NCI-H146 (cell line): ENCODE results near the gene NOPCHAP1.
"Not testable (repeated sequence)": the region's sequence is repeated elsewhere in the genome, so short reads cannot be mapped to it uniquely, and the experiment has no call there.

Experiments
- DNase-seq: peaks from one replicate; lab custom pipeline; 2025; lab: John Stamatoyannopoulos, UW

The NOPCHAP1 gene, protein sequence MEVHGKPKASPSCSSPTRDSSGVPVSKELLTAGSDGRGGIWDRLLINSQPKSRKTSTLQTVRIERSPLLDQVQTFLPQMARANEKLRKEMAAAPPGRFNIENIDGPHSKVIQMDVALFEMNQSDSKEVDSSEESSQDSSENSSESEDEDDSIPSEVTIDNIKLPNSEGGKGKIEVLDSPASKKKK

DNA sequence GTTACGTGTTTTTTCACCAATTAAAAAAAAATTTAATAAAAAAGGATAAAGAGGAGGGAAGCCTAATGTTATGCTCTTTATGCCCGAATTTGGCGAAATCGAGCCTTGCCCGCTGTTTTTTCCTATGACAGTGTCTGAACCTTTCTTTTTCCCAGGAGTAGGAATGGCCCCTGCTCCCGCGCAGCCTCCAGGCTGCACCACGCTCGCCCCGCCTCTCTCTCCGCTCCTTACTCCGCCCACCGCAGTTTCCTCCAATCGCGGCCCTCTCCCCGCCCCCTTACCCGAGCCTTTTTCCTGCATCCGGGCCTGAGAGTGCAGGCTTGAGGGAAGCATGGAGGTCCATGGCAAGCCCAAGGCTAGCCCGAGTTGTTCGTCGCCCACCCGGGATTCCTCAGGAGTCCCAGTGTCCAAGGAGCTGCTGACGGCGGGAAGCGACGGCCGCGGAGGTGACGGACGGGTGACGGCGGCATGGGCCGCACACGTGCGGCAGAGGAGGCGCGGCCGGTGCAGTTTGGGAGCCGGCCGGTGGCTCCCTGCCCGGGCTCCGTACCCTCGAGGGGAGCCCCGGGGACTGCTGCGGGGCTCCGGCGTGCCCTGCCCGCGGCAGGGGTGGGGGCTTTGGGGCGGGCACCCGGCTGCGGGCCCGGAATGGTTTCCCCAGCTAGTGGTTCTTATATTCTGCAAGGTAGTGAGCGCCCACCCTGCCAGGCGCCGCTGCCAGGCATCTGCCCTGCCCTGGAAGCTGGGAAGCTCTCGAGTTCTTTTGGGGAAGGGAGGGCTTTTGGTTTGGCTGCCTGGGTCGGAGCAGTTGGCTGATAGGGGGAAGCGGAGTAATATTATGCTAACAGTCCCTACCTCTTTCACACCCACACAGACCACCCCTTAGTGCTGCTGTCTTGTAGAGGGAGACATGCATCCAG lies at the start of gene NOPCHAP1:
NOPCHAP1 (plus strand) TSS at position 295 of the 920 bp plus-strand sequence; CDS start at position 332, 37 bp downstream.
- peak; percentile 94 for DNase-seq

DNA sequence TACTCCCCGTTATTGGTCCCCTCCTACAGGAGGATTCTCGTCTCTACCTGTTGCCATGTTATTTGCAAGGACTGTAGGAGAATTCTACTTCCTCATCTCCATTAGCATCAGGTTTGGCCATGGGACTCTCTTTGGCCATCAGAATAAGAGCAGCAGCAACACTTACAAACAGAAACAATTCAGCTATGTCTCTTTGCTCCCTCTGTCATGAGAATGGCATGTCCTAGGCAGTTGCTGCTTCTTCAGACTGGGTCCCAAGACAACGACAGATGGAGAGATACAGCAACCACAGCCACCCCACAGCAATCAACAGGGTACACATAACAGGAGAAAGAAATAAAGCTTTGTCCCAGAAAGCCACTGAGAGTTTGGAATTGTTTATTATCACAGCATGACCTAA lies 47.7 kb upstream of the NOPCHAP1 start:
- DNase-seq: no peak

DNA sequence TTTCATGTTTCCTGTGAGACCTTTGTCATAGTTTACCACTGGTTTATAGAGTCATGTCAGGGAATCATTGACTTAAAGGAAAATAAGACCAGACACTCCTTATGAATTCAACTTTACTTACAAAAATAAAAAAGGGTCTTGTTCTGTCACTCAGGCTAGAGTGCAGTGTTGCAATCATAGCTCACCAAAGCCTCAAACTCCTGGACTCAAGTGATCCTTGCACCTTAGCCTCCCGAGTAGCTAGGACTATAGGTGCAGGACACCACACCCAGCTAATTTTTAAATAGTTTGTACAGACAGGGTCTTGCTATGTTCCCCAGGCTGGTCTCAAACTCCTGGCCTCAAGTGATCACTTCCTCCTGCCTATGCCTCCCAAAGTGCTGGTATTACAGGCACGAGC lies 47.0 kb upstream of the NOPCHAP1 start:
- DNase-seq: no peak

DNA sequence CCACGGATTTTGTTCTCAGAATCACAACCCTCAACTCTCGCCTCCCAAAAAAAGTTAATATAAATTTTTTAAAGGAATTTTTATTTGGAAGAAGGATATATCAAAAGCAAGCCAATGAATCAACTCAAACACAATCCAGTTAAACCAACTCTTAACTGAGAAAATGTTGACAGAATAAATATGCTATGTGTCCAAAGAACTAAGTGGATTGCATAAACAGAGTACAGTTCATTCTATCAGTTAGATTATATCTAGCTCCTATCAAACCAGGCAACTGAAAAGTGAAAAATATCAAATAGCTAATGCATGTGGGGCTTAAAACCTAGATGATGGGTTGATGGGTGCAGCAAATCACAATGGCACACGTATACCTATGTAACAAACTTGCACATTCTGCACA lies 44.7 kb upstream of the NOPCHAP1 start:
- no peak for DNase-seq

DNA sequence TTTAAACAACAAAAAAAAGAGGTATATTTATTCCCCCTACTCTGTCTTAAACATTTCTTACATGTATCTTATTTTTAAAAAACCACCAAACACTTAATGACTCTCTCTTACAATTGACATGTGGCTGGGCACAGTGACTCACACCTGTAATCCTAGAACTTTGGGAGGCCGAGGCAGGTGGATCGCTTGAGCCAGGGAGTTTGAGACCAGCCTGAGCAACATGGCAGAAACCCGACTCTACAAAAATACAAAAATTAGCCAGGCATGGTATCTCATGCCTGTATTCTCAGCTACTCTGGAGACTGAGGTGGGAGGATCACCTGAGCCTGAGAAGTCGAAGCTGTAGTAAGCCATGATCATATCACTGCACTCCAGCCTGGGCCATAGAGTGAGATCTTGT lies 44.0 kb upstream of the NOPCHAP1 start:
- no peak for DNase-seq

DNA sequence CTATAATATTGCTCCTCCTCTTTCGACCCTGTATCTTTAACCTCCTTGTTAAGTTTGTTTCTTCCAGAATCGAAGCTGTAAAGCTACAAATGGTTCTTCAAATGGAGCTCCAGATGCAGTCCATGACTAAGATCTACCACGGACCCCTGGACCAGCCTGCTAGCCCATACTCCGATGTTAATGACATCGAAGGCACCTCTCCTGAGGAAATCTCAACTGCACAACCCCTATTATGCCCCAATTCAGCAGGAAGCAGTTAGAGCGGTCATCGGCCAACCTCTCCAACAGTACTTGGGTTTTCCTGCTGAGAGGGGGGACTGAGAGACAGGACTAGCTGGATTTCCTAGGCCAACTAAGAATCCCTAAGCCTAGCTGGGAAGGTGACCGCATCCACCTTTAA lies 42.7 kb upstream of the NOPCHAP1 start:
- not testable (repeated sequence) for DNase-seq

DNA sequence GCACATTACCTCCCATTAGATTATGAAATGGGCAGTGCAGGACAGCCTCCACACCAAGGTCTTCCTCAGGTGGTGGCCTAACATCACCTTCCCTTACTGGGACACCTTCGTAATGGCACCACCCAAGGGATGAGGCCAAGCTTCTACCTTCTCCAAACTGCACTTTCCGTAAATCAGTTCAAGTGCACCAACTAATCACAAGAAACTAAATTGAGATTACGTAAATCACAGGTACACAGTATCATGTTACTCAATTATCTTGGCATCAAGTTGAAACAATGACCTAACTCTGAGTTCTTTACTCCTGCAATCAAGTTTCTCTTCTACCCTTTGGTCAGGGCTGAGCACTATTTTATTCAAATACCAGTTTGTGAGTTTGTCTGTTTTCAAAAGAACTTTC lies 41.9 kb upstream of the NOPCHAP1 start:
- DNase-seq: no peak

DNA sequence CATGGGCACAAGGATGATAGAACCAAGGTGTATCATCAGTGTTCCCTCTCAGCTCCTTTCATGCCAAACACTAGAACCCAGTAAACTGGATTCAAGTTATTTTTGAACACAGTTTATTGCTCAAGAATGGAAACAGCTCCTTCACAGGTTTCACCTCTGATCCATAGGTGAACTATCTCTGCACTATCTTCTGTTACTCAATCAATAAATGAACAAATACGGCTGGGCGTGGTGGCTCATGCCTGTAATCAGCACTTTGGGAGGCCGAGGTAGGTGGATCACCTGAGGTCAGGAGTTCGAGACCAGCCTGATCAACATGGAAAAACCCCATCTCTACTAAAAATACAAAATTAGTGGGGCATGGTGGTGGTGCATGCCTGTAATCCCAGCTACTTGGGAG lies 37.4 kb upstream of the NOPCHAP1 start:
- DNase-seq: not testable (repeated sequence)

DNA sequence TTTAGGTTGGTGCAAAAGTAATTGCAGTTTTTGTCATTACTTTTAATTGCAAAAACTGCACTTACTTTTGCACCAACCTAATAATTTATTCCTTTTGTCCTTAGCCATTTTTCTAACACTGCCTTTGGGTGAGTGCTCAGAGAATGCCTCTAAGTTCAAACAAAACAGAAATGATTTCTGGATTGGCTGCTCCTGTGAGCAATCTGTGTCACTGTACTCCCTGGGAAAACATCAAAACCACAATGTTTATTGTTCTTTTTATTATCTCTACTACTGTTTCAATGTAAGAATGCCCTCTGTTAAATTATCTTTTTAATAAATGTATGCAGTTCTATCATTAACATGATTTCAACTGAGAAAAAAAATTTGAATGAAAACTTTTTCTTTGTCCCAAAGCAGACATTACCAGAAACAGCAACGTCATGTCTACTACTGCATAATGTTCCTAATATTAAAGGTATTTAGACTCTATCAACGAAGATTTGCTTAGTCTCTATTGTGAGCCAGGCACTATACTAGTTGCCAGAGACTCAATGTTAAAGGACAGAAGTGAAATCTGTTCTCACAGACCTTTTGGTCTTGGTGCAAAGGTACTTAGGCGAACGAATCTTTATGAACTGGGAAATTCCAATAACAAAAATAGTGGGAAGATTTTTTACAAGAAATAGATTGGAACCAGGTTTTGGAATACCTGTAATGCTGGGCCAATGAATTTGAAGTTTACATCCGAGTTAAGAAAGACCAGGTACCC lies 34.2 kb upstream of the NOPCHAP1 start:
- DNase-seq: no peak

DNA sequence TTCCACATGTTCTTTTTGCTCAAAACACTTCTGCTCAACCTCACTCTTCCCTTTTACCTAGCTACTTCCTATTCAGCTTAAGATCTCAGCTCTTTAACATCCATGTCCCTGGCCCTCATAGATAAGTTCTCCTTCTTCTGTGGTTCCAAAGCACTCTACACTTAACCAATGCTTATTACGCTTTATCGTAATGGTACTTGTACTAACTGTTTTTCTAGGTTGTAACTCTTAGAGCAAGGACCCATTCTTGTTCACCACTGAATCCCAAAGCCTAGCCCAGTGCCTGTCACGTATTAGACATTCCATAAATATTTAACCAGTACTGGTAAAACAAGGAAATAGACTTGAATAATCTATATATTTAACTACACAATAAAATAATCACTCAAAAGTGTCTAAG lies 33.3 kb upstream of the NOPCHAP1 start:
- DNase-seq: no peak

DNA sequence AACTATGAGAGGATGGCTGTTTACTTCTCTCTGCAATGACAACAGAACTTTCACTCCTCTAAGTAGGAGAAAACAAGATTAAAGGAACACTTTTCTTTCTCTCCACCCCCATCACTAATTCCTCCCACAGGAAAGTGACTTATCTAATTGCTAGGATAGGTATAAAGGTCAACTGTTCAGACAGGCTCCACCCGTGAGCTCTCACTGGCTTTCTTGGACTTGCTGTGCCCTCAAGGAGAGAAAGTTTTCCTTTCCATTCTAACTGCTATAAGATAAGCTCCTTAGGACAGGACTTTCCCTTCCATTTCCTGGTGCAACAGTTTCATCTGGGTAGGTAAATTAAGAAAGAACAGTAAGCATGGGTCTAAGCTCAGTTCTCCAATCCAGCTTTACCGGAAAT lies 32.8 kb upstream of the NOPCHAP1 start:
- no peak for DNase-seq

DNA sequence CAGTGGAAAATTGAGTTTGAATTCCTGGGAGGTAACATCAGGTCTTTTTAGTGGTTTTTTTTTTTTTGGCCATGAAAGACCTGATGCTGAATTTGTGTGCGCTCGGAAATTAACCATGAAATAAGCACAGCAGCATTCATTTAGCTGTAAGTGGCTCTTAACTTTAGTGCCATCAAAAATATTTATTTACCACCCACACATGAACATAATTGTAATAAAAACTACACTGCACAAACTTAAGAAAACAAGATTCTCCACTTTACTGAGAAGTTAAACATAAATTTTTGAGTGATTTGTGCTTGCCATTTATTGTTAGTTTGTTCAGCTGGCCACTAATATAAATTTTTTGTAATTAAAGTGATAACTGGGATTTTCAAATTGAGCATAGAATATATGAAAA lies 30.4 kb upstream of the NOPCHAP1 start:
- no peak for DNase-seq

DNA sequence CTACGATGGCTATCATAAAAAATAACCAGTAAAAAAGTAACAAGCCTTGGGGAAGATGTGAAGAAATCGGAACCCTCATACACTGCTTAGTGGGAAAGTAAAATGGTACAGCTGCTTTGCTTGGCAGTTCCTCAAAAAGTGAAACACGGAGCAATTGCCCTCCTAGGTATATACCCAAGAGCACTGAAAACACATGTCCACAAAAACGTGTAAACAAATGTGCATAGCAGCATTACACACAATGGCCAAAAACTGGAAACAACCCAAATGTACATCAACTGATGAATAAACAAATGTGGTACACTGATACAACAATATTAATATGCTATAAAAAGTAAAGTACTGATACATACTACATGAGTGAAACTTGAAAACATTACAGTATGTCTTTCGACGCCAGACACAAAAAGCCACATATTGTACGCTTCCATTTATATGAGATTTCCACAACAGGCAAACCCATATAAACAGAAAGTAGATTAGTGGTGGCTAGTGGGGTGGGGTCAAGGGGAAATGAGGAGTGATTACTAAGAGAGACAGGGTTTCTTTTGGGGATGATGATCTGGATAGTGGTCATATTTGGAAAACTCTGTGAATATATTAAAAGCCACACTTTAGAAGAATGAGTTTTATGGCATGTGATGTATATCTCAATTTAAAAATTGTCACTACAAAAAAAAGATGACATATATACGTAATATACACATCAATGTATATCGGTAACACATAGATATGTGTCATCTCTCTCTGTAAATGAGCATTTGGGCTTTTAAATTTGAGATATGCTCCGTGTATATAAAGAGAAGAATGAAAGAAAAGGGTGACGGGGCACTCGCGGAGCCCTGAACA lies 29.0 kb upstream of the NOPCHAP1 start:
- DNase-seq: no peak

DNA sequence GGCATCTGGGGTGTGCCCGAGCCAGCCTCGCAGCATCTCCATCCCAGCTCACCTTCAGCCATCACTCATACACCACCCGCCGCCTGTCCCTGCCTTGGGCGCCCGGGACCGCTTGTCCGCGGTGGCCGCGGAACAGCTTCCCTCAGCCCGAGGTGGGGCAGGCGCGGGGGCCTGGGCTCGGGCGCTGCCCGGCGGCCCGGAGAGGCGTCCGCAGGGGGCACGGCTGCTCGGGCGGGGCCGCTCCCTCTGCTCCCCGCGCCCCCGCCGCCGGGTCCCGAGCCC lies 28.5 kb upstream of the NOPCHAP1 start:
- peak; percentile 55 for DNase-seq

DNA sequence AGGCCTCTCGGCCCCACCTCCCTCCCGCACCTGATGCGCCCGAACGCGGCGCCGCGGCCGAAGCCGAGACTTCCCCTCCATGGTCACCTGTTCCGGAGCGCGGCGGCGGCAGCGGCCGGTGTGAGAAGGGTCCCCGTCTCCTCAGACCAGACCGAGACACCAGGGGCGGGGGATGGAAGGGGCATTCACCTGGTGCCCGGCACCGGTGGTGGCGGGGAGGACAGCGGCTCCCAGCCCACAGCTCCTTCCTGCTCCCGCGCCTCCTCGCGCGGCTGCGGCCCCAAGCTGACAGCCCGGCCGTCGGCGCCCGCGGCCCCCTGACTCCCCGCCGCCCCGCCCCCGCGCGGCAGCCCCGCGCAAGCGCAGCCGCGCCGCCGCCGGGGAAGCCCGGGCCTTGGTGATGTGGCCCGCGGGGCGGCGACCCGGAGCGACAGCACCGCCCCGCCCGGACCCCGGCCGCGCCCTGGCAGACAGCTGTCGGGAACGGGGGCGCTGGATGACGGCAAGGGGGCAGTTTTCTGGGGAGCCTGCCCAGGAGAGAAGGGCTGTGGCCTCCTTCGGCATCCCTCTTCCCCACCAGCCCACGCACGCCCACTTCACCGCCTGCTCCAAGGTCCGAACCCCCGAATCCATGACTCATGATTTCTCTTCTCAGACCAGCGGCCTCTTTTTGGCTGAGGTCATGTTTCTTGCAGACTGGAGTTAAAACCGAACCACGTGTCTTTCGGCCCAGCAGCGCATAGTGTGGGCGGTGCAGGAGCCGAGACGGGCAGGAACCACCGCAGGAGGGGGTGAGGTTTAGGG lies 27.9 kb upstream of the NOPCHAP1 start, which contains the start of gene SLC41A2:
SLC41A2 (minus strand) TSS at position 290 of the 804 bp plus-strand sequence. CDS start 29,763 bp downstream, outside the sequence.
- DNase-seq: peak; percentile 71

DNA sequence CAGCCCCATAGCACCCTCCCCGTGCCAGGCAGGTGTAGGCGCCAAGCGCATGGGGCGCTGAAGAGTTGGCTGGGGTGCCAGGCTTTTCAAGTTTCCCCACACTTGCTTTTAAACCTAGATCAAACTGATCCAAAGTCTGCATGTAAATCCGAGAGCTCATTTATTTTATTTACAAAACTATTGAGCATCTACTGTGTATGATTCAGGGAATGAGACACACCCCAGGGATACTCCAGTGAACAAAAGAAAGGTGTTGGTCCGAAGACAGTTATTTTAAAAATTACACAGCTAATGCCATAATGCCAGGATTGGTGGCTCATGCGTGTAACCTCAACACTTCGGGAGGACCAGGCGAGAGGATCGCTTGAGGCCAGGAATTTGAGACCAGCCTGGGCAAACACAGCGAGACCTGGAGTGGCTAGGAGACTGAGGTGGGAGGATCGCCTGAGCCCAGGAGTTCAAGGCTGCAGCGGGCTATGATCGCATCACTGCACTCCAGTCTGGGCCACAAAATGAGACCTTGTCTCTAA lies 27.2 kb upstream of the NOPCHAP1 start:
- DNase-seq: peak; percentile 27

DNA sequence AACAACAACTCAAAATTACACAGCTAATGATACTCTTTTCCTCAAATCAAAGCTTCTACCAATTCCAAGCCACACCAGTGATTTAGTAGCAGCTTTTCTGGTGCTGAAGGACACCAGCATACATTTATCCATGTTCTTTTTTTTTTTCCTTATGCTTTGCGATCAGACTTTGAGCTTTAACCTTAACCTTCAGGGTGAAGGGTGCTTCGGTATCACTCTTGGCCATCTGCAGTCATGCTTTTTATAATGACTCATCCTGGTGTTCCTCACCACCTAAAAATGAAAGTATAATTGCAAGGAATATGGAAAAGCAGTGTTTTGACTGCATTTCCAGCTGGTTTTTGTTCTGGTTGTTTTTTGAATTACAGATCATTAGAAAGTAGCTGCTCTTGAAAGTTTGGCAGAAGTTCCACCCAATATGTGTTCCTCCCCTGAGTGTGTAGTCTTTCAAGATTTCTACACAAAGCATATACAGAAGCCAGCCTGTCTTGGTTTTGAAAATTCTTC lies 26.7 kb upstream of the NOPCHAP1 start:
- no peak for DNase-seq

DNA sequence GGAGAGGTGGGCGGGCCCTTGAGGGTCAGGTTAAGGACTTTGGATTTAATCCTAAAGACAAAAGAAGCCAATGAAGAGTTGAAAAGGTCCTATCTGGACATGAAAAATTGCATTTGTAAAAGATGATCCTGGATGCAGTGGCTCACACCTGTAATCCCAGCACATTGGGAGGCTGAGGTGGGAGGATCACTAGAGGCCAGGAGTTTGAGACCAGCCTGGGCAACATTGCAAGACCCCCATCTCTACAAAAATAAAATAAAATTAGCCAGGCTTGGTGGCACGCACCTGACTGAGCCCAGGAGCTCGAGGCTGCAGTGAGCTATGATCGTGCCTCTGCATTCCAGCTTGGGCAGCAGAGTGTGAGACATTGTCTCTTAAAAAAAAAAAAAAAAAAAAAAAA lies 25.7 kb upstream of the NOPCHAP1 start:
- DNase-seq: no peak

DNA sequence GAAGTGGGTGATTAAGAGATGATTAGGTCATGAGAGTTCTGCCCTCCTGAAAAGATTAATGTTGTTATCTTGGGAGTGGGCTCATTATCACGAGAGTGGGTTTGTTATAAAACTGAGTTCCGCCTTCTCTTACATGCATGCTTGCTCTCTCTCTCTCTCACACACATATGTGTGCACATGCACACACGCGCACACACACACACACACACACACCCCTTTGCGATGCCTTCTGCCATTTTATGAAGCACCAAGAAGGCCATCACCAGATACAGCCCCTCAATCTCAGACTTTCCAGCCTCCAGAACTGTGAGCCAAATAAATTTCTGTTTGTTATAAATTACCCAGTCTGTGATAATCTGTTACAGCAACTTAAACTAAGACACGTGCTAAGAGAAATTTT lies 22.4 kb upstream of the NOPCHAP1 start:
- DNase-seq: peak; percentile 5

DNA sequence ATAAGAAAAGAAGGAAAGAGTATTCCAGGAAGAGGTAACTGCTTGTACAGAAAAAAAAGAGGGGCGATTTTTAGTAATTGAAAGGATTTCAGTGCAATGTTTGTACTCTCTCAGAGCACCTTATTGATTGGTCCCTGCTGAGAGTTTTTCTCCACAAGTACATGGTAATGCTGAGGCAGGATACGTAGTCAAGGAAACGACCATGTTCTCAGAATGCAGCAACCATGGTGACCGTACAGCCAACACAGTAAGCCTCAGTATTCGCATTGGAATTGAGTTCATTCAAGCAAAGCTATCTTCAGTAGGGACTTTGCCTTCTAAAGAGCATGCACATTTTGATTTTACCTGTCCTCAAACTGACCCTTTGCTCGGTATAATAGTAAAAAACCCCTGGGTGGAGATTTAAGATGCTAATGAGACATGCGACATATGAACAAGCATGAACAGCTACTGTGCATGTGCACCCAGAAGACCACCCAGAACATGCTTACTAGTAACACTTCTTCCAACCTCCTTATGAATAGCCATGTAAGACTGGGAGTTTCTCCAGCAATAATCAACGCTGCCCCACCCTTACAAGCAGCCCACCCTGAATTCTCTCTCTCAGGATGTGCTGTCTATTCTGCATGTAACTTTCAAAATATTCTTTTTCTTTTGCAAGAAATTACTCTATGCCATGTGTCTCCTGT lies 21.8 kb upstream of the NOPCHAP1 start:
- peak; percentile 82 for DNase-seq
